K562 (cell line): ENCODE data around the gene FBXO44. TPM values are rescaled to one million over a fixed set of nuclear protein-coding genes. Genes with fewer than 3 reads are reported as not detected.
A peak's percentile ranks its signal among the peaks of the same experiment; 100 is the strongest.

ENCODE experiments used
- ATAC-seq: fragments of 200-7000 bp; cut with Tn5 transposase; 3 replicates; pipeline ENCODE4 v1.9.1; 2020; ENCODE audit warnings: moderate library complexity
- BruUV-seq: library from RNA; stranded (reverse); fragments of 400-500 nt; replicated peaks from 2 replicates; lab custom pipeline; 2021; lab: Mats Ljungman, UMichigan
- CTCF ChIA-PET: fragments of 300-600 bp; formaldehyde crosslinking; extraction: SDS; loops from one replicate; lab custom pipeline; 2021; ENCODE audit warnings: low intra/inter-chr PET ratio; lab: Yijun Ruan, JAX
- POLR2A ChIA-PET: fragments of 300-600, 350-650 bp; sonication (Branson Sonifier 250); formaldehyde crosslinking; extraction: SDS; loops from one replicate; lab custom pipeline; 2021; ENCODE audit warnings: antibody characterized with exemption, inconsistent platforms; lab: Yijun Ruan, JAX
- DNase-seq, 4 experiments: peaks; one replicate each; pipeline versions ENCODE4 v3.0.0 to v3.0.0-alpha.2; 2011 to 2018; ENCODE audit warnings: low spot score in 3 of 4, mixed read lengths in 3 of 4; ENCODE audit errors: extremely low read depth in 1 of 4
- FAIRE-seq: peaks from 2 replicates; lab custom pipeline; 2011; peaks lifted over from hg19 to GRCh38; lab: Jason Lieb, UNC
- H2AFZ ChIP-seq: 2 replicates; pipeline ENCODE4 v1.6.0; 2011; ENCODE audit warnings: low read depth, low read length, control low read depth, inconsistent platforms
- H3K27ac ChIP-seq: fragments of 200-600 bp; 3 replicates; pipeline ENCODE4 v1.8.0; 2011; ENCODE audit warnings: low read depth, mild to moderate bottlenecking, control low read depth, inconsistent platforms, low read length, moderate library complexity, mixed read lengths; ENCODE audit errors: extremely low read depth
- H3K27me3 ChIP-seq, 2 experiments: fragments of 300-600 bp in 1 of 2; 2 replicates in 1 of 2; 3 replicates in 1 of 2; pipeline versions ENCODE4 v1.6.0 to v1.8.0; 2011; ENCODE audit warnings: inconsistent platforms in 2 of 2, low read length in 2 of 2, mild to moderate bottlenecking in 1 of 2, mixed read lengths in 1 of 2, moderate library complexity in 1 of 2; ENCODE audit not compliant: control insufficient read depth in 2 of 2, insufficient read depth in 2 of 2
- H3K36me3 ChIP-seq: fragments of 300-600 bp; 3 replicates; pipeline ENCODE4 v1.8.0; 2011; ENCODE audit warnings: mild to moderate bottlenecking, low read length, inconsistent platforms; ENCODE audit not compliant: control insufficient read depth, insufficient read depth
- H3K4me1 ChIP-seq, 2 experiments: fragments of 200-600 bp in 1 of 2; replicated peaks in 1 of 2; 2 replicates in 1 of 2; 3 replicates in 1 of 2; pipeline versions ENCODE4 v1.5.1 to v1.8.0; 2011; ENCODE audit warnings: inconsistent platforms in 2 of 2, low read length in 2 of 2, mild to moderate bottlenecking in 1 of 2, mixed read lengths in 1 of 2, moderate library complexity in 1 of 2; ENCODE audit not compliant: control insufficient read depth in 2 of 2, insufficient read depth in 2 of 2
- H3K4me2 ChIP-seq: 2 replicates; pipeline ENCODE4 v1.6.1; 2011; ENCODE audit warnings: low read length, control low read depth, inconsistent platforms, mixed read lengths; ENCODE audit not compliant: insufficient read depth
- H3K4me3 ChIP-seq: fragments of 200-600 bp; sonication (generic), shearing (Covaris generic); 2 replicates; pipeline ENCODE4 v1.5.1; 2016; ENCODE audit warnings: control low read depth, inconsistent platforms
- H3K79me2 ChIP-seq: fragments of 200-600 bp; 3 replicates; pipeline ENCODE4 v1.8.0; 2011; ENCODE audit warnings: low read length, inconsistent platforms; ENCODE audit not compliant: control insufficient read depth, insufficient read depth
- H3K9ac ChIP-seq, 2 experiments: 2 replicates each; pipeline versions ENCODE4 v1.6.0 to v1.6.1; 2011; ENCODE audit warnings: low read depth in 2 of 2, low read length in 2 of 2, control low read depth in 1 of 2, inconsistent platforms in 1 of 2, mild to moderate bottlenecking in 1 of 2, mixed read lengths in 1 of 2; ENCODE audit not compliant: insufficient read depth in 1 of 2
- H3K9me1 ChIP-seq: one replicate; pipeline ENCODE4 v1.6.0; 2011; ENCODE audit warnings: inconsistent platforms, mild to moderate bottlenecking, low read length, moderate library complexity; ENCODE audit not compliant: control insufficient read depth, insufficient read depth
- H3K9me3 ChIP-seq: replicated peaks from 2 replicates; pipeline ENCODE4 v1.5.1; 2011; ENCODE audit warnings: low read depth, low read length, inconsistent platforms; ENCODE audit not compliant: control insufficient read depth, insufficient read depth
- H4K20me1 ChIP-seq: replicated peaks from 2 replicates; pipeline ENCODE4 v1.6.1; 2011; ENCODE audit warnings: low read length, inconsistent platforms, mixed read lengths; ENCODE audit not compliant: control insufficient read depth, insufficient read depth
- ARID1B ChIP-seq: fragments of 450-650 bp; IDR thresholded peaks from 2 replicates; pipeline ENCODE4 v1.6.1; 2016; ENCODE audit warnings: antibody characterized with exemption, mild to moderate bottlenecking, inconsistent platforms
- DPF2 ChIP-seq: fragments of 450-650 bp; IDR thresholded peaks from 2 replicates; pipeline ENCODE4 v1.6.1; 2016
- FOXP1 ChIP-seq: sonication (generic); formaldehyde crosslinking; IDR thresholded peaks from 2 replicates; pipeline ENCODE4 v1.8.0; 2022; ENCODE audit warnings: mild to moderate bottlenecking, missing genetic modification reagents
- HMG20B ChIP-seq: fragments of 250-450 bp; sonication (Bioruptor Pico); IDR thresholded peaks from 2 replicates; pipeline ENCODE4 v1.5.0; 2021; ENCODE audit warnings: mild to moderate bottlenecking
- HMGN3 ChIP-seq: IDR thresholded peaks from 2 replicates; pipeline ENCODE4 v1.6.1; 2011; ENCODE audit warnings: borderline replicate concordance, low read depth, mild to moderate bottlenecking, mixed read lengths, low read length; ENCODE audit not compliant: insufficient read length; ENCODE audit errors: extremely low read depth
- RB1 ChIP-seq: fragments of 450-650 bp; IDR thresholded peaks from 2 replicates; pipeline ENCODE4 v1.6.1; 2017; ENCODE audit warnings: low read depth, mild to moderate bottlenecking
- SNAPC5 ChIP-seq: fragments of 250-450 bp; sonication (Bioruptor Pico); IDR thresholded peaks from 2 replicates; pipeline ENCODE4 v1.8.0; 2021; ENCODE audit warnings: moderate library complexity, mild to moderate bottlenecking, inconsistent platforms
- ZNF507 ChIP-seq: conservative IDR thresholded peaks from 2 replicates; pipeline ENCODE4 v1.6.1; 2017; ENCODE audit warnings: missing genetic modification characterization, missing compliant biosample characterization
- WGBS: fragments of 100-300 bp; shearing (Covaris generic); methylation state at CpG from one replicate; pipeline ENCODE4 v1.1.6; 2016; ENCODE audit warnings: low coverage, mixed read lengths; ENCODE audit not compliant: insufficient coverage; ENCODE audit errors: missing lambda C conversion rate; 5-methylcytosine and 5-hydroxymethylcytosine counted together
- in situ Hi-C: fragments of 300-500 bp; cut with MboI; formaldehyde crosslinking; loops from 4 replicates; pipeline ENCODE4 v1.15.0; 2018; ENCODE audit warnings: inconsistent platforms, mixed read lengths
- intact Hi-C: fragments of 100-400 bp; cut with micrococcal nuclease; formaldehyde crosslinking; loops from 2 replicates; pipeline ENCODE4 v1.14.2; 2022
- polyA plus RNA-seq, 8 experiments: library from polyadenylated mRNA; depleted of rRNA in 4 of 8; stranded (reverse) in 5 of 8; unstranded in 3 of 8; fragments of >200 nt; fragmentation: Nextera tagmentation in 2 of 8; fragmentation: Illumina TruSeq in 1 of 8; extraction: Ambion mirVana in 2 of 8; extraction: Trizol in 1 of 8; gene quantifications; 2 replicates each; pipeline versions ENCODE4 v1.2.1 to v1.2.3, GENCODE V29; 2011 to 2014; ENCODE audit warnings: inconsistent platforms in 1 of 8, missing spikeins in 1 of 8
- total RNA-seq, 7 experiments: library from RNA; depleted of rRNA in 6 of 7; stranded (reverse); fragments of >200 nt in 6 of 7; fragmentation: Illumina TruSeq in 2 of 7; extraction: Trizol in 2 of 7; gene quantifications; 2 replicates each; pipeline versions ENCODE4 v1.2.1 to v1.2.3, GENCODE V29; 2011 to 2021; ENCODE audit warnings: low replicate concordance in 1 of 7

The FBXO44 gene
- total and polyA plus RNA-seq, 9 of the 15 experiments (the other 6 are each of a cell fraction or from before 2014, with no cell fraction given) = 0.69 to 20.9 (median 6.7) TPM

- TF ChIP-seq SNAPC5 (CRISPR knock-in tag) = no peak
- no peak for TF ChIP-seq RB1
- no peak for TF ChIP-seq ARID1B
- no peak for TF ChIP-seq DPF2
- TF ChIP-seq HMG20B = no peak
- no peak for TF ChIP-seq HMGN3
Measured at GRCh38 chr1:11640944-11641343, 13.7 kb upstream of the FBXO44 start (continued).

GRCh38 chr1:11641776-11642305 is 12.8 kb upstream of the FBXO44 start:
- no peak overlapping the region for H3K9ac ChIP-seq
- no peak for ATAC-seq
- DNase-seq = no peak
- H3K9me3 ChIP-seq = no peaks in the 10 kb centered on the region
- BruUV-seq = no TSS peak
- no peaks in the 10 kb centered on the region for H3K36me3 ChIP-seq
- in situ Hi-C loops = no loop called here
- H3K4me1 ChIP-seq = peaks cover 0 to 6% of the 10 kb centered on the region in 2 experiments; a peak in 2 of 5 replicates
- H2AFZ ChIP-seq = no peak overlapping the region
- 0% methylated on average over 5 of the region's 5 CpGs for WGBS
- H4K20me1 ChIP-seq = peaks cover 5% of the 10 kb centered on the region
- intact Hi-C loops = loop anchor here (1.0 to 5.0 kb wide), 4 partner anchors 170 to 605 kb away; no protein-coding TSS in a partner anchor
- TF ChIP-seq ZNF507 (no peak), FOXP1 (CRISPR knock-in tag) (0 out of 2 replicates have a peak, but pooled peaks have one; percentile 1)
- FAIRE-seq = no peak
- no peak overlapping the region for H3K27ac ChIP-seq
- CTCF ChIA-PET = interaction anchor here (0.6 to 3.7 kb wide), 6 partner anchors 163 to 1147 kb away, joined by 4 to 25 read pairs (median 6); partner anchors contain the start of gene DISP3
- H3K9me1 ChIP-seq = no peaks in the 10 kb centered on the region
- POLR2A ChIA-PET = interaction anchor here (0.6 to 1.2 kb wide), 2 partner anchors 25 to 324 kb away, joined by 3 read pairs; no protein-coding TSS in a partner anchor
- H3K27me3 ChIP-seq = peaks cover 5 to 36% of the 10 kb centered on the region in 2 experiments; a peak in 4 of 5 replicates
- no peak overlapping the region for H3K4me3 ChIP-seq
- H3K79me2 ChIP-seq = no peaks in the 10 kb centered on the region
- no peak overlapping the region for H3K4me2 ChIP-seq
